Right lobe of liver (tissue), 6 donors: ENCODE results near the gene SCAPER. TPM values are rescaled to one million over a fixed set of nuclear protein-coding genes. Genes with fewer than 3 reads are reported as not detected.

Source experiments
- ATAC-seq, 4 donors: fragments of 200-7000 bp; cut with Tn5 transposase; one replicate each; pipeline ENCODE4 v1.9.1; 2020; ENCODE audit warnings: mild to moderate bottlenecking in 4 of 4, moderate library complexity in 4 of 4
- DNase-seq, 3 donors: peaks; one replicate each; pipeline ENCODE4 v3.0.0-alpha.2; 2020
- H3K27ac ChIP-seq, 3 donors: fragments of 200-600 bp; one replicate each; pipeline ENCODE4 v1.8.0; 2022
- H3K27me3 ChIP-seq, 2 donors: fragments of 200-600 bp; one replicate each; pipeline ENCODE4 v1.8.0; 2022
- H3K36me3 ChIP-seq, 4 donors: fragments of 200-600 bp; sonication (generic) in 1 of 4; one replicate each; pipeline versions ENCODE4 v1.5.1 to v1.8.0; 2017 to 2022; ENCODE audit warnings: control low read depth in 1 of 4
- H3K4me1 ChIP-seq, 4 donors: fragments of 200-600 bp; sonication (generic) in 1 of 4; one replicate each; pipeline versions ENCODE4 v1.5.1 to v1.8.0; 2017 to 2022; ENCODE audit warnings: control low read depth in 1 of 4
- H3K4me3 ChIP-seq, 3 donors: fragments of 200-600 bp; one replicate each; pipeline ENCODE4 v1.8.0; 2022
- H3K9me3 ChIP-seq, 4 donors: fragments of 200-600 bp; sonication (generic) in 1 of 4; one replicate each; pipeline versions ENCODE4 v1.5.1 to v1.8.0; 2017 to 2022; ENCODE audit warnings: control low read depth in 1 of 4
- POLR2A ChIP-seq: fragments of 450-650 bp; IDR thresholded peaks from one replicate; pipeline ENCODE4 v1.6.1; 2017; ENCODE audit warnings: antibody characterized with exemption, mild to moderate bottlenecking
- WGBS: methylation state at CpG from one replicate; pipeline ENCODE4 v1.1.6; 2018; ENCODE audit warnings: low coverage, low lambda C conversion rate; ENCODE audit not compliant: insufficient coverage; ENCODE audit errors: missing lambda C conversion rate; 5-methylcytosine and 5-hydroxymethylcytosine counted together
- intact Hi-C, 2 donors: fragments of 100-400 bp; cut with DNase I; formaldehyde crosslinking; loops; one replicate each; pipeline versions ENCODE4 v1.11.2 to v1.14.1; 2022
- total RNA-seq, 6 experiments: library from RNA; depleted of rRNA in 2 of 6; stranded (reverse); fragments of >200 nt in 2 of 6; fragmentation: NEBNext Ultra II Directional in 3 of 6; extraction: Animal tissue kit (Norgen Biotek cat#: 25700) in 3 of 6; gene quantifications; one replicate each; pipeline versions ENCODE4 v1.1.0 to v1.2.4, GENCODE V29; 2016 to 2023
- TF ChIP-seq, protein P1 (sequence below), 4 donors: fragments of 200-600 bp in 3 of 4; fragments of 450-650 bp in 1 of 4; IDR thresholded peaks; one replicate each; pipeline versions ENCODE4 v1.5.1 to v1.8.0; 2016 to 2022; ENCODE audit warnings: antibody characterized with exemption in 4 of 4, mild to moderate bottlenecking in 2 of 4
- donor health status: DM: no; HTN: yes; CAD: no.
- donor health status: DM: no; HTN: no; CAD: no.
- donor health status: DM: no; HTN: no; CAD: no.
- donor health status: DM: no; HTN: yes; CAD: no.
- donor health status: DM: no; HTN: yes; CAD: no.

The SCAPER gene
- total RNA-seq, 6 experiments from 2014 or later = 6.7 to 17.3 (median 10.4) TPM

DNA sequence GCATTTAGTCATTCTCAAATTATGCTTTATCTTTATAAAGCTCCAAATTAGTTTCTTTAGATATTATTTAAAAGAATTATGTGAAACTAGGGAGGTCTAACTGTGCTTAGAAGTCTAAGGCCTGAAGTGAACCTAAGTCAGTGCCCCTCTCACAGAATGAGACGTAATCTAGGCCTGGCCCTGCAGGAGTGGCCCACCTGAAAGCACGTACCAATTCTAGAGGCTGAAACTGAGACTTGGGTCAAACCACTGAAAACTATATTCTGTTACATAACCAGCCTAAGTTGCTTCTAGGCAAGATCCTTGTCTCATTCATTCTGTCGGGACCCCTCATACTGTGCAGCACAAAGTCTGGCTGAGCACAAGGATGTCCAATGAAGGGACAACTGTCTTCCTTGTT, 424.9 kb downstream of the SCAPER start:
- H3K4me1 ChIP-seq = peaks cover 0 to 4% (median 0%) of the 10 kb centered on the region in 4 donors
- intact Hi-C loops = no loop called here
- H3K27ac ChIP-seq = no peak overlapping the region
- H3K36me3 ChIP-seq = no peaks in the 10 kb centered on the region
- ATAC-seq (no peak), DNase-seq (no peak)
- H3K27me3 ChIP-seq = no peaks in the 10 kb centered on the region
- no peak for TF ChIP-seq POLR2A
- TF ChIP-seq, protein P1, sequence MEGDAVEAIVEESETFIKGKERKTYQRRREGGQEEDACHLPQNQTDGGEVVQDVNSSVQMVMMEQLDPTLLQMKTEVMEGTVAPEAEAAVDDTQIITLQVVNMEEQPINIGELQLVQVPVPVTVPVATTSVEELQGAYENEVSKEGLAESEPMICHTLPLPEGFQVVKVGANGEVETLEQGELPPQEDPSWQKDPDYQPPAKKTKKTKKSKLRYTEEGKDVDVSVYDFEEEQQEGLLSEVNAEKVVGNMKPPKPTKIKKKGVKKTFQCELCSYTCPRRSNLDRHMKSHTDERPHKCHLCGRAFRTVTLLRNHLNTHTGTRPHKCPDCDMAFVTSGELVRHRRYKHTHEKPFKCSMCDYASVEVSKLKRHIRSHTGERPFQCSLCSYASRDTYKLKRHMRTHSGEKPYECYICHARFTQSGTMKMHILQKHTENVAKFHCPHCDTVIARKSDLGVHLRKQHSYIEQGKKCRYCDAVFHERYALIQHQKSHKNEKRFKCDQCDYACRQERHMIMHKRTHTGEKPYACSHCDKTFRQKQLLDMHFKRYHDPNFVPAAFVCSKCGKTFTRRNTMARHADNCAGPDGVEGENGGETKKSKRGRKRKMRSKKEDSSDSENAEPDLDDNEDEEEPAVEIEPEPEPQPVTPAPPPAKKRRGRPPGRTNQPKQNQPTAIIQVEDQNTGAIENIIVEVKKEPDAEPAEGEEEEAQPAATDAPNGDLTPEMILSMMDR (IDR thresholded peaks at IDR 0.05) = no peak
- no peaks in the 10 kb centered on the region for H3K9me3 ChIP-seq
- 91% methylated on average over 3 of the region's 3 CpGs for WGBS
- H3K4me3 ChIP-seq = no peak overlapping the region

DNA sequence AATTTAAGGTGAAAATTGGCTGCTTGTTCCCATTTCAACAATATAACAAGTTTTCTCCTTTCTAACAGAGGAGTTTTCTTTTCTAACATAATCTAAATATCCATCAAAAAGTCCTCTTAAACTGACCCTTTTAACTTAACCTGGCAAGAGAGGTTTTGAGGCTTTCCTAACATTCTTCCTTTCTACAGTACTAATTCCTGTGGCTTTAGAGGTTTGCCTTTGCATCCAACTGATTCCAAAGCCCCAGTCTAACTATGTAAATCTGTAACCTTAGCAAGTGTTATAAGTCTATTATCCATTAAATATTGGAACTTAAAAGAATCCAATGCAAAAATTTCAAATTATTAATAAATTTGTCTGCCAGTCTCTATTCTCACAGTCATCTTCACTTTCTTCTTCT, 434.4 kb downstream of the SCAPER start:
- no peaks in the 10 kb centered on the region for H3K4me1 ChIP-seq
- no peaks in the 10 kb centered on the region for H3K27me3 ChIP-seq
- TF ChIP-seq, protein P1 (IDR thresholded peaks at IDR 0.05) = no peak
- no peak for TF ChIP-seq POLR2A
- H3K4me3 ChIP-seq = no peak overlapping the region
- H3K9me3 ChIP-seq = no peaks in the 10 kb centered on the region
- peaks cover 0 to 5% (median 2%) of the 10 kb centered on the region in 4 donors for H3K36me3 ChIP-seq
- ATAC-seq = no peak
- no peak for DNase-seq
- H3K27ac ChIP-seq = no peak overlapping the region
- intact Hi-C loops = no loop called here

DNA sequence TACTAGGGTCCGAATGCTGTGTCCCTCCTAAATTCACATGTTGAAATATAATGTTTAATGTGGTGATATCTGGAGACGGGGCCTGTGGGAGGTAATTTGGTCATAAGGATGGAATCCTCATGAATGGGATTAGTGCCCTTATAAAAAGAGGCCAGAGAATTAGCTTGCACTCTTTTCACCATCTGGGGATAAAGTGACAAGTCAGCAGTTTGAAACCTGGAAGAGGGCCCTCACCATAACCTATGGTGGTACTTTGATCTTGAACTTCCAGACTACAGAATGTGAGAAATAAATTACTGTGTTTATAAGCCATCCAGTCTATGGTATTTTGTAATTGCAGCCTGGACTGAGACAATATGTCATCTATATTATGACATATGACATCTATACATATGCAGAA, 436.4 kb downstream of the SCAPER start:
- intact Hi-C loops = no loop called here
- Histone ChIP-seq H3K9me3 (no peaks in the 10 kb centered on the region), H3K27ac (no peak overlapping the region), H3K36me3 (peaks cover 0 to 5% (median 2%) of the 10 kb centered on the region in 4 donors), H3K4me3 (no peak overlapping the region), H3K27me3 (no peaks in the 10 kb centered on the region), H3K4me1 (no peaks in the 10 kb centered on the region)
- ATAC-seq (no peak), DNase-seq (no peak)
- WGBS = 100% methylated on average over 1 of the region's 2 CpGs
- TF ChIP-seq POLR2A = no peak

DNA sequence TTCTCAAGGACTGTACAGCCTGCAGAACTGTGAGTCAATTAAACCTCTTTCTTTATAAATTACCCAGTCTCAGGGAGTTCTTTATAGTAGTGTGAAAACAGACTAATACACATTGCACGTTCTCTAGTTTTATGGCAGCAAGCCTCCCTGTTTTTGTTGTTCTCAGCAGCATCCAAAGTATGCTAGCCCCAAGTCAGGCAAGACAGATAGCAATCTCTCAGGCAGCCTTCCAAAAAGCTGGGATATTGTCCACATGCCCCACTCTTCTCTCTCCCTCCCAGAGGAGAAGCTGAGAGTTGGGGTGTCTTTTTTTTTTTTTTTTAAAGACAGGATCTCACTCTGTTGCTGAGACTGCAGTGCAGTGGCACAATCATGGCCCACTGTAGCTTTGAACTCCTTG, 438.0 kb downstream of the SCAPER start:
- no peak for DNase-seq
- Histone ChIP-seq H3K9me3 (no peaks in the 10 kb centered on the region), H3K27ac (no peak overlapping the region), H3K27me3 (no peaks in the 10 kb centered on the region), H3K4me1 (no peaks in the 10 kb centered on the region), H3K4me3 (no peak overlapping the region), H3K36me3 (peaks cover 0 to 5% (median 2%) of the 10 kb centered on the region in 4 donors)
- no peak for TF ChIP-seq POLR2A
- TF ChIP-seq, protein P1 (IDR thresholded peaks at IDR 0.05) = no peak
- intact Hi-C loops = no loop called here
- ATAC-seq = no peak
- WGBS = no CpG with 5 or more reads among the region's 1 CpG

DNA sequence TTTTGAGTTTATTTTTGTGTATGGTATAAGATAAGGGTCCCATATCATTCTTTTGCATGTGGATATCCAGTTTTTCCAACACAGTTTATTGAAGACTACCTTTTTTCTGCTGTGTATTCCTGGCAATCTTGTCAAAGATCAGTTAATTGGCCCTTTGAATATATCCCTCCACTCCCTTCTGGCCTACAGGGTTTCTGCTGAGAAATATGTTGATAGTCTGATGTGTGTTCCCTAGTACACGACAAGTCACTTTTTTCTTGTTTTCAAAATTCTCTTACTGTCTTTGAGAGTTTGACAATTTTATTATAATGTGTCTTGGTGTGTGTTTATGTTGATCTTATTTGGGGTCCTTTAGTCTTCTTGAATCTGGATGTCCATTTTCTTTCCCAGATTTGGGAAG, 439.4 kb downstream of the SCAPER start:
- ATAC-seq (no peak), DNase-seq (no peak)
- Histone ChIP-seq H3K27ac (no peak overlapping the region), H3K4me3 (no peak overlapping the region), H3K36me3 (peaks cover 0 to 4% (median 2%) of the 10 kb centered on the region in 4 donors), H3K4me1 (no peaks in the 10 kb centered on the region), H3K9me3 (no peaks in the 10 kb centered on the region), H3K27me3 (no peaks in the 10 kb centered on the region)
- WGBS = 100% methylated on average over 1 of the region's 1 CpG
- intact Hi-C loops = no loop called here
- no peak for TF ChIP-seq POLR2A
- TF ChIP-seq, protein P1 (IDR thresholded peaks at IDR 0.05) = no peak
